Parathyroid adenoma (tissue), 2 donors: ENCODE data around the gene PCOLCE2.
"Not testable (repeated sequence)": the region's sequence is repeated elsewhere in the genome, so short reads cannot be mapped to it uniquely, and the experiment has no call there.

Experiments
- H2AFZ ChIP-seq: fragments of 300-600 bp; sonication (generic); one replicate; pipeline ENCODE4 v1.7.0; 2017; ENCODE audit warnings: antibody characterized with exemption, mild to moderate bottlenecking
- H3K27ac ChIP-seq: fragments of 300-600 bp; sonication (generic); one replicate; pipeline ENCODE4 v1.7.0; 2017
- H3K27me3 ChIP-seq: fragments of 300-600 bp; sonication (generic); one replicate; pipeline ENCODE4 v1.7.0; 2017; ENCODE audit warnings: low read length; ENCODE audit not compliant: control insufficient read depth, insufficient read depth
- H3K36me3 ChIP-seq: fragments of 300-600 bp; sonication (generic); one replicate; pipeline ENCODE4 v1.7.0; 2017; ENCODE audit warnings: low read length; ENCODE audit not compliant: control insufficient read depth, insufficient read depth
- H3K4me1 ChIP-seq: fragments of 300-600 bp; sonication (generic); one replicate; pipeline ENCODE4 v1.7.0; 2017; ENCODE audit warnings: control low read depth
- H3K4me2 ChIP-seq: fragments of 300-600 bp; sonication (generic); one replicate; pipeline ENCODE4 v1.7.0; 2017; ENCODE audit warnings: low read length
- H3K4me3 ChIP-seq: fragments of 300-600 bp; sonication (generic); one replicate; pipeline ENCODE4 v1.7.0; 2017; ENCODE audit warnings: low read depth, low read length
- H3K79me2 ChIP-seq: fragments of 300-600 bp; sonication (generic); one replicate; pipeline ENCODE4 v1.7.0; 2017; ENCODE audit warnings: control low read depth
- H3K9ac ChIP-seq: fragments of 300-600 bp; sonication (generic); one replicate; pipeline ENCODE4 v1.7.0; 2017; ENCODE audit warnings: mild to moderate bottlenecking
- H3K9me3 ChIP-seq: fragments of 300-600 bp; sonication (generic); one replicate; pipeline ENCODE4 v1.7.0; 2017; ENCODE audit warnings: low read length; ENCODE audit not compliant: control insufficient read depth
- CTCF ChIP-seq: fragments of 300-600 bp; sonication (generic); IDR thresholded peaks from one replicate; pipeline ENCODE4 v1.7.0; 2017; ENCODE audit warnings: antibody characterized with exemption, mild to moderate bottlenecking
- donor health status: primary hyperparathyroidism.

PCOLCE2 gene

DNA sequence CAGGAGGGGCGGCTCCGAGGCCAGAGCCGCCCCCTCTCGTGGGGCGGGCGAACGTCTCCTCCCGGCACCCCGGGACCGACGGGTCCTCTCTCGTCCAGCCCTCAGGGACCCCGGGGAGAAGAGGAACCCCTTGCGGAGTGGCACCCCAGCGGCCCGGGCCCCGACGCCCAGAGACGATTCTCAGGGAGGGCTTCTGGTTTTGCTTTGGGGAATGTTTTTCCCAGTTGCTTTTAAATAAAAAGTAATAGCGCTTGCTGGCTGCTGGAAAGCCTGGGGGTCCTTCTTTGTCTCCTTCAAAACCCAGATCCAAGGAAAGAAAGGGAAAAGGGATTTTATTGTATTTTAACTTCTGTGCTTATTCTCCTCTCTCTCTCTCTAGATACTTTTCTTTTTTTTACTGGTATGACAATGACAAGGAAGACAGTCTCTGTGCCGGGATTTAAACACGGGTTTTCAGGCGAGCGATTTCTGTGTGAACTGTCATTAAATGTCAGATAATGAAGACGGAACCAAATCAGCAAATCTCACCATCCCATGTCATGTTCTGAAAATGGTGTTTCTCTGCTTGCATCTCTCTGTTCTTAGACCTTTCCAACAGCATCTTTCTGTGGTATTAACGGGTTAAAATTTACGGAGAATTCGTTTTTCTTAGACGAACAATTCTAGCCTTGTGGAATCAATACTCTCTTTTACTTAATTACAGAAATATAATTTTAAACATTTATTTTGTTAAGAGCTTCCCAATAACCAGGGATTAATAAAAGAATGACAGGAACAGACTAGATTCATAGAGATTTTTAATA is 530 bp upstream of the PCOLCE2 start:
- Histone ChIP-seq H3K27ac (no peak overlapping the region), H2AFZ (peak overlapping the region; percentile 64), H3K36me3 (no peaks in the 10 kb centered on the region), H3K79me2 (no peaks in the 10 kb centered on the region), H3K9me3 (no peaks in the 10 kb centered on the region), H3K4me3 (peak overlapping the region; percentile 63), H3K4me2 (peak overlapping the region; percentile 89), H3K27me3 (no peaks in the 10 kb centered on the region), H3K9ac (no peak overlapping the region), H3K4me1 (no peaks in the 10 kb centered on the region)
- TF ChIP-seq CTCF = no peak

- H3K9me3 ChIP-seq = no peaks in the 10 kb centered on the region
- no peak overlapping the region for H3K9ac ChIP-seq
- peak overlapping the region; percentile 63 for H3K4me3 ChIP-seq
- no peaks in the 10 kb centered on the region for H3K27me3 ChIP-seq
- H3K27ac ChIP-seq = no peak overlapping the region
- H3K4me1 ChIP-seq = no peaks in the 10 kb centered on the region
- H3K79me2 ChIP-seq = no peaks in the 10 kb centered on the region
- peak overlapping the region; percentile 89 for H3K4me2 ChIP-seq
- TF ChIP-seq CTCF = no peak
- H2AFZ ChIP-seq = peak overlapping the region; percentile 64
- H3K36me3 ChIP-seq = no peaks in the 10 kb centered on the region
These were observed 793 bp downstream of the PCOLCE2 start for GRCh38 chr3:142888099-142888480.

DNA sequence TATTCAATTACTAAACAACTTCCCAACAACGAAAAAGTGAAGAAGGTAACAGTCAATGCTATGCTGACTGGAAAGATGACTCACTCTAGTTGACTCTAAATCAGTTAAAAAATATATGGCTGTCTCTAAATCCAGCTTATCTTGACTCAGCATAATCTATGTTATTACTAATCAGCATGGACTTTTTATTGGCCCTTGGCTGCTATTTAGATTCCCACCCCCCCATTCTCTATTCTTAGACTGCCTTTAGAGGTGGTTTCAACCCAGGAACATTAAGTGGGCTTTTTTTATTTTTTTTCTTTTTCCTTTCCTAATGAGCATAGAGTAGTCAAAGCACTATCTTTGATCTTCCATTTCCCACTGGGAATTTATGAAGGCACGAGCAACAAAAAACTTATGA is 1.9 kb downstream of the PCOLCE2 start:
- H3K36me3 ChIP-seq = no peaks in the 10 kb centered on the region
- H3K4me3 ChIP-seq = no peak overlapping the region
- no peaks in the 10 kb centered on the region for H3K27me3 ChIP-seq
- no peak overlapping the region for H3K27ac ChIP-seq
- TF ChIP-seq CTCF = no peak
- no peak overlapping the region for H3K9ac ChIP-seq
- no peak overlapping the region for H3K4me2 ChIP-seq
- no peak overlapping the region for H2AFZ ChIP-seq
- H3K79me2 ChIP-seq = no peaks in the 10 kb centered on the region
- H3K9me3 ChIP-seq = no peaks in the 10 kb centered on the region
- H3K4me1 ChIP-seq = no peaks in the 10 kb centered on the region

- no peak overlapping the region for H3K27ac ChIP-seq
- no peaks in the 10 kb centered on the region for H3K4me1 ChIP-seq
- H3K9me3 ChIP-seq = no peaks in the 10 kb centered on the region
- no peaks in the 10 kb centered on the region for H3K79me2 ChIP-seq
- TF ChIP-seq CTCF = no peak
- H3K36me3 ChIP-seq = no peaks in the 10 kb centered on the region
- H3K9ac ChIP-seq = no peak overlapping the region
- no peak overlapping the region for H3K4me2 ChIP-seq
- H3K4me3 ChIP-seq = no peak overlapping the region
- no peaks in the 10 kb centered on the region for H3K27me3 ChIP-seq
- no peak overlapping the region for H2AFZ ChIP-seq
These were observed 2.9 kb downstream of the PCOLCE2 start for GRCh38 chr3:142886021-142886420.

DNA sequence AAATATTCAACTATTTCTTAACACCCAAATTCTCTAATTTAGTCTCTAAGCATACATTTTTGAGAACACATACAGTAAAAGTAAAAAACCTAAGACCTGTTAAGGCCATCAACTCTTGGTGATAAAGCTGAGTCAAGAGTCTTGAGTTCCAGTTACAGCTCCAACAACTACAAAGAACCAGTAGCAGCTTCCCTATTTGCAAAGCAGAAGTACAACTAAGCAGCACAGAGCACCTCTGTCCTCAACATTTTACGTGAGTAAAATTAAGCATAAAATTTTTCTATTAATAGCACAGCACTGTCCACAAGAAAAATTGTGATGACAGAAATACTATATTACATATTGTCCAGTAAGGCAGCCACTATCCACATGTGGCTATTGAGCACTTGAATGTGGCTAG is 4.4 kb downstream of the PCOLCE2 start:
- Histone ChIP-seq H3K4me2 (no peak overlapping the region), H3K27me3 (no peaks in the 10 kb centered on the region), H3K4me1 (no peaks in the 10 kb centered on the region), H3K27ac (no peak overlapping the region), H3K9me3 (no peaks in the 10 kb centered on the region), H2AFZ (no peak overlapping the region), H3K36me3 (no peaks in the 10 kb centered on the region), H3K79me2 (no peaks in the 10 kb centered on the region), H3K4me3 (no peak overlapping the region), H3K9ac (no peak overlapping the region)
- TF ChIP-seq CTCF = no peak

- H2AFZ ChIP-seq, H3K4me3 ChIP-seq, H3K4me2 ChIP-seq, H3K9ac ChIP-seq, H3K79me2 ChIP-seq, H3K4me1 ChIP-seq, H3K9me3 ChIP-seq, H3K27ac ChIP-seq, H3K36me3 ChIP-seq, H3K27me3 ChIP-seq: not testable (repeated sequence)
These were observed 5.3 kb downstream of the PCOLCE2 start for GRCh38 chr3:142883534-142883933.
